B cell (primary cell): ENCODE measurements around the gene PPP4R4. TPM values are rescaled to one million over a fixed set of nuclear protein-coding genes. Genes with fewer than 3 reads are reported as not detected.

Experiments
- ATAC-seq: fragments of 200-7000 bp; cut with Tn5 transposase; one replicate; pipeline ENCODE4 v1.10.0; 2021; ENCODE audit warnings: low read depth, mild to moderate bottlenecking, moderate number of reproducible peaks, moderate library complexity
- CTCF ChIA-PET: fragments of 350-600 bp; sonication (Branson Sonifier 250); formaldehyde crosslinking; loops from one replicate; lab custom pipeline; 2021; ENCODE audit warnings: antibody characterized with exemption, inconsistent platforms; lab: Charles Lee
- POLR2A ChIA-PET: fragments of 350-600 bp; sonication (Branson Sonifier 250); formaldehyde crosslinking; loops from one replicate; lab custom pipeline; 2021; ENCODE audit warnings: antibody characterized with exemption; lab: Charles Lee
- DNase-seq: peaks from one replicate; pipeline ENCODE4 v3.0.0; 2013
- H2AFZ ChIP-seq: 2 replicates; pipeline ENCODE4 v1.6.1; 2012; ENCODE audit warnings: mild to moderate bottlenecking, low read depth, low read length; ENCODE audit not compliant: insufficient read depth, poor library complexity, severe bottlenecking
- H3K27ac ChIP-seq, 2 donors: 1 replicate in 1 of 2; 2 replicates in 1 of 2; pipeline ENCODE4 v1.5.1; 2012 to 2013; ENCODE audit warnings: low read length in 2 of 2, mild to moderate bottlenecking in 2 of 2, moderate library complexity in 1 of 2
- H3K27me3 ChIP-seq, 4 experiments: fragments of 200-600 bp in 1 of 4; sonication (generic) in 1 of 4; replicated peaks in 1 of 4; 1 replicate in 2 of 4; 2 replicates in 2 of 4; pipeline versions ENCODE4 v1.6.1 to v1.7.0; 2013 to 2016; ENCODE audit warnings: low read length in 3 of 4, mild to moderate bottlenecking in 2 of 4, mixed read lengths in 1 of 4, moderate library complexity in 1 of 4; ENCODE audit not compliant: insufficient read depth in 4 of 4, control insufficient read depth in 3 of 4; ENCODE audit errors: control extremely low read depth in 1 of 4
- H3K36me3 ChIP-seq, 2 experiments: replicated peaks in 1 of 2; 1 replicate in 1 of 2; 2 replicates in 1 of 2; pipeline versions ENCODE4 v1.6.1 to v1.7.1; 2013; ENCODE audit warnings: low read length in 1 of 2; ENCODE audit not compliant: insufficient read depth in 2 of 2, control insufficient read depth in 1 of 2; ENCODE audit errors: control extremely low read depth in 1 of 2, extremely low read depth in 1 of 2
- H3K4me1 ChIP-seq, 2 donors: fragments of 200-600 bp in 1 of 2; sonication (generic) in 1 of 2; 1 replicate in 1 of 2; 2 replicates in 1 of 2; pipeline versions ENCODE4 v1.5.1 to v1.6.1; 2013 to 2017; ENCODE audit warnings: low read length in 2 of 2; ENCODE audit not compliant: control insufficient read depth in 2 of 2, insufficient read depth in 2 of 2
- H3K4me2 ChIP-seq: replicated peaks from 2 replicates; pipeline ENCODE3; 2012; ENCODE audit warnings: mild to moderate bottlenecking, low read depth, low read length; ENCODE audit not compliant: poor library complexity, severe bottlenecking
- H3K4me3 ChIP-seq, 5 experiments: fragments of 200-600 bp in 1 of 5; sonication (generic) in 1 of 5; 1 replicate in 3 of 5; 2 replicates in 2 of 5; pipeline versions ENCODE4 v1.5.1 to v1.7.0; 2011 to 2016; ENCODE audit warnings: low read length in 4 of 5, mild to moderate bottlenecking in 4 of 5, low read depth in 2 of 5, control low read depth in 1 of 5, moderate library complexity in 1 of 5; ENCODE audit not compliant: insufficient read depth in 1 of 5; ENCODE audit errors: control extremely low read depth in 1 of 5, extremely low read depth in 1 of 5
- H3K79me2 ChIP-seq: fragments of 200-600 bp; sonication (generic); one replicate; pipeline ENCODE4 v1.6.0; 2016; ENCODE audit warnings: low read length; ENCODE audit not compliant: control insufficient read depth, insufficient read depth
- H3K9ac ChIP-seq: fragments of 200-600 bp; sonication (generic); 2 replicates; pipeline ENCODE4 v1.6.1; 2017; ENCODE audit warnings: mild to moderate bottlenecking, low read length, moderate library complexity
- H3K9me3 ChIP-seq, 3 donors: one replicate each; pipeline versions ENCODE4 v1.6.1 to v1.7.1; 2013; ENCODE audit warnings: low read length in 2 of 3; ENCODE audit not compliant: control insufficient read depth in 2 of 3, insufficient read depth in 1 of 3; ENCODE audit errors: control extremely low read depth in 1 of 3
- H4K20me1 ChIP-seq: 2 replicates; pipeline ENCODE4 v1.6.0; 2012; ENCODE audit warnings: mild to moderate bottlenecking, low read length; ENCODE audit not compliant: insufficient read depth, control insufficient read depth, poor library complexity, severe bottlenecking
- H3K27ac Mint-ChIP-seq: one replicate; pipeline ENCODE4 v1.8.0; 2021; ENCODE audit warnings: mixed read lengths
- H3K27me3 Mint-ChIP-seq: one replicate; pipeline ENCODE4 v1.8.0; 2021; ENCODE audit warnings: mixed read lengths
- H3K4me1 Mint-ChIP-seq: one replicate; pipeline ENCODE4 v1.8.0; 2021; ENCODE audit warnings: mixed read lengths
- H3K4me3 Mint-ChIP-seq: one replicate; pipeline ENCODE4 v1.8.0; 2021; ENCODE audit warnings: mixed read lengths
- H3K9me3 Mint-ChIP-seq: one replicate; pipeline ENCODE4 v1.8.0; 2022; ENCODE audit warnings: mixed read lengths; ENCODE audit not compliant: insufficient read depth
- EZH2 ChIP-seq: IDR thresholded peaks from 2 replicates; pipeline ENCODE4 v1.6.1; 2012; ENCODE audit warnings: borderline replicate concordance, low read depth, mild to moderate bottlenecking, moderate library complexity, low read length; ENCODE audit not compliant: insufficient read depth, poor library complexity, severe bottlenecking
- WGBS: methylation state at CpG from one replicate; pipeline ENCODE4 v1.1.5; 2013; ENCODE audit warnings: missing lambda C conversion rate; ENCODE audit not compliant: insufficient coverage; 5-methylcytosine and 5-hydroxymethylcytosine counted together
- intact Hi-C: fragments of 100-400 bp; cut with micrococcal nuclease; formaldehyde crosslinking; loops from one replicate; pipeline ENCODE4 v1.10.0; 2022
- polyA plus RNA-seq: library from polyadenylated mRNA; depleted of rRNA; stranded (reverse); fragments of >200 nt; gene quantifications from 2 replicates; pipeline ENCODE4 v1.2.3, GENCODE V29; 2012
- total RNA-seq, 2 donors: library from RNA; stranded (reverse); fragments of 120-200 nt in 1 of 2; gene quantifications; 1 replicate in 1 of 2; 2 replicates in 1 of 2; pipeline versions ENCODE4 v1.2.3 to v1.2.4, GENCODE V29; 2013 to 2022
- TF ChIP-seq, protein P1 (sequence below): fragments of 200-600 bp; IDR thresholded peaks from one replicate; pipeline ENCODE4 v1.8.0; 2022; ENCODE audit warnings: antibody characterized with exemption, mild to moderate bottlenecking

Gene PPP4R4
- total and polyA plus RNA-seq, 2 donors (not counting 1 experiment from before 2014, with no cell fraction given) = not detected

DNA sequence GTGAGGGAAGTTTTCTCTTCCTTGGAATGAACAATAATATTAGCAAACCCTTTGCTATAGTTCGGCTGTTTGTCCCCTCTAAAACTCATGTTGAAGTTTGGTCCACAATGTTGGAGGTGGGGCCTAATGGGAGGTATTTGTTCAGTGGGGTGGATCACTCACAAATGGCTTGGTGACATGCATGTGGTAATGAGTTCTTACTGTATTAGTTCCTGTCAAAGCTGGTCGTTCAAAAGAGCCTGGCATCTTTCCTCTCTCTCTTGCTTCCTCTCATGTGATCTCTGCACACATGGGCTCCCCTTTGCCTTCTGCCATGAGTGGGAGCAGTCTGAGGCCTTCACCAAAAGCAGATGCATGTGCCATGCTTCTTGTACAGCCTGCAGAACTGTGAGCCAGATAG is 13.1 kb upstream of the PPP4R4 start:
- no peak overlapping the region for H2AFZ ChIP-seq
- no peaks in the 10 kb centered on the region for H3K36me3 ChIP-seq
- no peaks in the 10 kb centered on the region for H3K79me2 ChIP-seq
- ChIA-PET POLR2A (no interaction called here), CTCF (interaction anchor here (0.9 kb wide), 1 partner anchor 25 kb away, joined by 3 read pairs; no protein-coding TSS in a partner anchor)
- DNase-seq (no peak), ATAC-seq (no peak)
- H3K4me1 Mint-ChIP-seq = no peaks in the 10 kb centered on the region
- H3K27me3 ChIP-seq = no peaks in the 10 kb centered on the region
- no peak overlapping the region for H3K27ac ChIP-seq
- no peaks in the 10 kb centered on the region for H4K20me1 ChIP-seq
- intact Hi-C loops = no loop called here
- TF ChIP-seq, protein P1, sequence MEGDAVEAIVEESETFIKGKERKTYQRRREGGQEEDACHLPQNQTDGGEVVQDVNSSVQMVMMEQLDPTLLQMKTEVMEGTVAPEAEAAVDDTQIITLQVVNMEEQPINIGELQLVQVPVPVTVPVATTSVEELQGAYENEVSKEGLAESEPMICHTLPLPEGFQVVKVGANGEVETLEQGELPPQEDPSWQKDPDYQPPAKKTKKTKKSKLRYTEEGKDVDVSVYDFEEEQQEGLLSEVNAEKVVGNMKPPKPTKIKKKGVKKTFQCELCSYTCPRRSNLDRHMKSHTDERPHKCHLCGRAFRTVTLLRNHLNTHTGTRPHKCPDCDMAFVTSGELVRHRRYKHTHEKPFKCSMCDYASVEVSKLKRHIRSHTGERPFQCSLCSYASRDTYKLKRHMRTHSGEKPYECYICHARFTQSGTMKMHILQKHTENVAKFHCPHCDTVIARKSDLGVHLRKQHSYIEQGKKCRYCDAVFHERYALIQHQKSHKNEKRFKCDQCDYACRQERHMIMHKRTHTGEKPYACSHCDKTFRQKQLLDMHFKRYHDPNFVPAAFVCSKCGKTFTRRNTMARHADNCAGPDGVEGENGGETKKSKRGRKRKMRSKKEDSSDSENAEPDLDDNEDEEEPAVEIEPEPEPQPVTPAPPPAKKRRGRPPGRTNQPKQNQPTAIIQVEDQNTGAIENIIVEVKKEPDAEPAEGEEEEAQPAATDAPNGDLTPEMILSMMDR = no peak
- TF ChIP-seq EZH2 = no peak
- H3K27ac Mint-ChIP-seq = no peak overlapping the region
- H3K4me3 Mint-ChIP-seq = no peak overlapping the region
- WGBS = 0% methylated on average over 1 of the region's 2 CpGs
- H3K9ac ChIP-seq = no peak overlapping the region
- no peak overlapping the region for H3K4me3 ChIP-seq
- peaks cover 40% of the 10 kb centered on the region for H3K27me3 Mint-ChIP-seq
- no peaks in the 10 kb centered on the region for H3K4me1 ChIP-seq
- no peak overlapping the region for H3K4me2 ChIP-seq
- no peaks in the 10 kb centered on the region for H3K9me3 Mint-ChIP-seq
- H3K9me3 ChIP-seq = no peaks in the 10 kb centered on the region

DNA sequence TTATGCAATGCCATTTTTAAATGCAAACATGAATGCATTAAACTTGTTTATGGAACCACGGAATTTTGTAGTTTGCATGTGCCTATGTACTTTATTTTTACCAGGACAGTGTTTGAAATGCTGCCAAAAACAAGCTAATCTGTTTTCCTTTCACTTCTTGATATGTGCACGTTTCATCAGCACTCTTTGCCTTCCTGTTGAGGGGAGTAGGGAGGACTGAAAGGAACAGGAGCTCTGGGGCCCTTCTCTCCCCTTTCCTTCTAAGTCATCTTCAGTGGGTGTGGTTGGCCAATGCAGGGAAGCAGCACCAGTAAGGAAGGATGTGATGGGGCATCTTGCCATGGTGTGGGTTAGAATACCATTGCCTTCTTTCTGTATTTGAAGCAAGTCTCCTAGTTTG is 12.1 kb upstream of the PPP4R4 start:
- no peaks in the 10 kb centered on the region for H3K79me2 ChIP-seq
- H3K27ac Mint-ChIP-seq = no peak overlapping the region
- H3K9me3 ChIP-seq = no peaks in the 10 kb centered on the region
- ATAC-seq (no peak), DNase-seq (no peak)
- TF ChIP-seq, protein P1 = no peak
- TF ChIP-seq EZH2 = no peak
- no peaks in the 10 kb centered on the region for H3K9me3 Mint-ChIP-seq
- H3K4me1 Mint-ChIP-seq = no peaks in the 10 kb centered on the region
- no peaks in the 10 kb centered on the region for H3K4me1 ChIP-seq
- POLR2A ChIA-PET = no interaction called here
- no peak overlapping the region for H3K4me3 Mint-ChIP-seq
- H4K20me1 ChIP-seq = no peaks in the 10 kb centered on the region
- H3K27ac ChIP-seq = no peak overlapping the region
- H3K9ac ChIP-seq = no peak overlapping the region
- WGBS = no CpG with 5 or more reads among the region's 2 CpGs
- H3K4me3 ChIP-seq = no peak overlapping the region
- CTCF ChIA-PET = no interaction called here
- intact Hi-C loops = no loop called here
- no peaks in the 10 kb centered on the region for H3K36me3 ChIP-seq
- H3K27me3 ChIP-seq = no peaks in the 10 kb centered on the region
- H2AFZ ChIP-seq = no peak overlapping the region
- H3K27me3 Mint-ChIP-seq = peaks cover 43% of the 10 kb centered on the region
- H3K4me2 ChIP-seq = no peak overlapping the region
